ENCODE results near the gene TAS2R31.
"Not testable (repeated sequence)": the region's sequence is repeated elsewhere in the genome, so short reads cannot be mapped to it uniquely, and the experiment has no call there.

The TAS2R31 gene

GRCh38 chr12:11031307-11031706, at the start of gene TAS2R31:
Gene TAS2R31, minus strand, starts transcription at chr12:11031407. Its CDS starts 72 bp downstream, at chr12:11031335.
- Histone ChIP-seq H3K27me3 (ENCODE audit: control insufficient read depth in 1 of 2, insufficient read depth in 2 of 2, low read length in 2 of 2) (no peaks in the 10 kb centered on the region), H3K9ac (ENCODE audit: low read length) (no peak within 1 kb of the TSS), H3K4me1 (ENCODE audit: insufficient read depth, low read length) (no peaks in the 10 kb centered on the region), H3K4me3 (ENCODE audit: low read depth in 1 of 2, low read length in 2 of 2) (no peak within 1 kb of the TSS), H3K27ac (ENCODE audit: low read depth, low read length) (no peak within 1 kb of the TSS), H3K9me3 (ENCODE audit: low read length) (no peaks in the 10 kb centered on the region), H3K36me3 (ENCODE audit: insufficient read depth, low read length) (no peaks in the 10 kb centered on the region)

GRCh38 chr12:11078246-11078645, 47.0 kb upstream of the TAS2R31 start:
- no peak overlapping the region for H3K9ac ChIP-seq (ENCODE audit: low read length)
- H3K4me3 ChIP-seq (ENCODE audit: low read depth in 1 of 2, low read length in 2 of 2) = no peak overlapping the region
- no peaks in the 10 kb centered on the region for H3K36me3 ChIP-seq (ENCODE audit: insufficient read depth, low read length)
- H3K4me1 ChIP-seq (ENCODE audit: insufficient read depth, low read length) = no peaks in the 10 kb centered on the region
- no peaks in the 10 kb centered on the region for H3K27me3 ChIP-seq (ENCODE audit: control insufficient read depth in 1 of 2, insufficient read depth in 2 of 2, low read length in 2 of 2)
- no peak overlapping the region for H3K27ac ChIP-seq (ENCODE audit: low read depth, low read length)
- no peaks in the 10 kb centered on the region for H3K9me3 ChIP-seq (ENCODE audit: low read length)

- no peak overlapping the region for H3K27ac ChIP-seq (ENCODE audit: low read depth, low read length)
- H3K9me3 ChIP-seq (ENCODE audit: low read length) = no peaks in the 10 kb centered on the region
- H3K9ac ChIP-seq (ENCODE audit: low read length) = no peak overlapping the region
- H3K27me3 ChIP-seq (ENCODE audit: control insufficient read depth in 1 of 2, insufficient read depth in 2 of 2, low read length in 2 of 2) = no peaks in the 10 kb centered on the region
- H3K36me3 ChIP-seq (ENCODE audit: insufficient read depth, low read length) = no peaks in the 10 kb centered on the region
- no peak overlapping the region for H3K4me3 ChIP-seq (ENCODE audit: low read depth in 1 of 2, low read length in 2 of 2)
- no peaks in the 10 kb centered on the region for H3K4me1 ChIP-seq (ENCODE audit: insufficient read depth, low read length)
These were observed 44.4 kb upstream of the TAS2R31 start for GRCh38 chr12:11075642-11076041.

GRCh38 chr12:11071414-11071813, 40.2 kb upstream of the TAS2R31 start:
- no peak overlapping the region for H3K9ac ChIP-seq (ENCODE audit: low read length)
- no peaks in the 10 kb centered on the region for H3K9me3 ChIP-seq (ENCODE audit: low read length)
- H3K27ac ChIP-seq (ENCODE audit: low read depth, low read length) = no peak overlapping the region
- H3K36me3 ChIP-seq (ENCODE audit: insufficient read depth, low read length) = no peaks in the 10 kb centered on the region
- no peaks in the 10 kb centered on the region for H3K27me3 ChIP-seq (ENCODE audit: control insufficient read depth in 1 of 2, insufficient read depth in 2 of 2, low read length in 2 of 2)
- no peaks in the 10 kb centered on the region for H3K4me1 ChIP-seq (ENCODE audit: insufficient read depth, low read length)
- H3K4me3 ChIP-seq (ENCODE audit: low read depth in 1 of 2, low read length in 2 of 2) = no peak overlapping the region

- Histone ChIP-seq H3K27ac (ENCODE audit: low read depth, low read length) (no peak overlapping the region), H3K4me3 (ENCODE audit: low read depth in 1 of 2, low read length in 2 of 2) (no peak overlapping the region), H3K9me3 (ENCODE audit: low read length) (no peaks in the 10 kb centered on the region), H3K36me3 (ENCODE audit: insufficient read depth, low read length) (no peaks in the 10 kb centered on the region), H3K9ac (ENCODE audit: low read length) (no peak overlapping the region), H3K27me3 (ENCODE audit: control insufficient read depth in 1 of 2, insufficient read depth in 2 of 2, low read length in 2 of 2) (no peaks in the 10 kb centered on the region), H3K4me1 (ENCODE audit: insufficient read depth, low read length) (no peaks in the 10 kb centered on the region)
These were observed 39.8 kb upstream of the TAS2R31 start for GRCh38 chr12:11070999-11071398.

- Histone ChIP-seq H3K27me3 (ENCODE audit: control insufficient read depth in 1 of 2, insufficient read depth in 2 of 2, low read length in 2 of 2) (no peaks in the 10 kb centered on the region), H3K9me3 (ENCODE audit: low read length) (no peaks in the 10 kb centered on the region), H3K4me1 (ENCODE audit: insufficient read depth, low read length) (no peaks in the 10 kb centered on the region), H3K4me3 (ENCODE audit: low read depth in 1 of 2, low read length in 2 of 2) (no peak overlapping the region), H3K27ac (ENCODE audit: low read depth, low read length) (no peak overlapping the region), H3K36me3 (ENCODE audit: insufficient read depth, low read length) (no peaks in the 10 kb centered on the region), H3K9ac (ENCODE audit: low read length) (no peak overlapping the region)
These were observed 38.7 kb upstream of the TAS2R31 start for GRCh38 chr12:11069854-11070365.

GRCh38 chr12:11067514-11067913, 36.3 kb upstream of the TAS2R31 start:
- Histone ChIP-seq H3K4me1 (ENCODE audit: insufficient read depth, low read length) (no peaks in the 10 kb centered on the region), H3K36me3 (ENCODE audit: insufficient read depth, low read length) (no peaks in the 10 kb centered on the region), H3K27ac (ENCODE audit: low read depth, low read length) (no peak overlapping the region), H3K4me3 (ENCODE audit: low read depth in 1 of 2, low read length in 2 of 2) (no peak overlapping the region), H3K9ac (ENCODE audit: low read length) (no peak overlapping the region), H3K9me3 (ENCODE audit: low read length) (no peaks in the 10 kb centered on the region), H3K27me3 (ENCODE audit: control insufficient read depth in 1 of 2, insufficient read depth in 2 of 2, low read length in 2 of 2) (no peaks in the 10 kb centered on the region)

GRCh38 chr12:11062194-11062593, 31.0 kb upstream of the TAS2R31 start, which contains the start of gene TAS2R46:
Gene TAS2R46, minus strand, starts transcription at chr12:11062294. Its CDS starts 0 bp downstream, at chr12:11062294.
- not testable (repeated sequence) for H3K9ac ChIP-seq (ENCODE audit: low read length); H3K9me3 ChIP-seq (ENCODE audit: low read length); H3K27me3 ChIP-seq (ENCODE audit: control insufficient read depth in 1 of 2, insufficient read depth in 2 of 2, low read length in 2 of 2); H3K27ac ChIP-seq (ENCODE audit: low read depth, low read length); H3K36me3 ChIP-seq (ENCODE audit: insufficient read depth, low read length); H3K4me1 ChIP-seq (ENCODE audit: insufficient read depth, low read length); H3K4me3 ChIP-seq (ENCODE audit: low read depth in 1 of 2, low read length in 2 of 2)

GRCh38 chr12:11059784-11060183, 28.6 kb upstream of the TAS2R31 start:
- H3K27me3 ChIP-seq (ENCODE audit: control insufficient read depth in 1 of 2, insufficient read depth in 2 of 2, low read length in 2 of 2) = no peaks in the 10 kb centered on the region
- no peak overlapping the region for H3K27ac ChIP-seq (ENCODE audit: low read depth, low read length)
- no peaks in the 10 kb centered on the region for H3K4me1 ChIP-seq (ENCODE audit: insufficient read depth, low read length)
- H3K36me3 ChIP-seq (ENCODE audit: insufficient read depth, low read length) = no peaks in the 10 kb centered on the region
- no peak overlapping the region for H3K9ac ChIP-seq (ENCODE audit: low read length)
- no peak overlapping the region for H3K4me3 ChIP-seq (ENCODE audit: low read depth in 1 of 2, low read length in 2 of 2)
- no peaks in the 10 kb centered on the region for H3K9me3 ChIP-seq (ENCODE audit: low read length)

GRCh38 chr12:11059041-11059440, 27.8 kb upstream of the TAS2R31 start:
- no peaks in the 10 kb centered on the region for H3K27me3 ChIP-seq (ENCODE audit: control insufficient read depth in 1 of 2, insufficient read depth in 2 of 2, low read length in 2 of 2)
- no peak overlapping the region for H3K4me3 ChIP-seq (ENCODE audit: low read depth in 1 of 2, low read length in 2 of 2)
- no peak overlapping the region for H3K9ac ChIP-seq (ENCODE audit: low read length)
- H3K36me3 ChIP-seq (ENCODE audit: insufficient read depth, low read length) = no peaks in the 10 kb centered on the region
- H3K27ac ChIP-seq (ENCODE audit: low read depth, low read length) = no peak overlapping the region
- no peaks in the 10 kb centered on the region for H3K4me1 ChIP-seq (ENCODE audit: insufficient read depth, low read length)
- H3K9me3 ChIP-seq (ENCODE audit: low read length) = no peaks in the 10 kb centered on the region

- no peaks in the 10 kb centered on the region for H3K9me3 ChIP-seq (ENCODE audit: low read length)
- no peaks in the 10 kb centered on the region for H3K27me3 ChIP-seq (ENCODE audit: control insufficient read depth in 1 of 2, insufficient read depth in 2 of 2, low read length in 2 of 2)
- no peaks in the 10 kb centered on the region for H3K4me1 ChIP-seq (ENCODE audit: insufficient read depth, low read length)
- no peak overlapping the region for H3K27ac ChIP-seq (ENCODE audit: low read depth, low read length)
- H3K9ac ChIP-seq (ENCODE audit: low read length) = no peak overlapping the region
- H3K36me3 ChIP-seq (ENCODE audit: insufficient read depth, low read length) = no peaks in the 10 kb centered on the region
- no peak overlapping the region for H3K4me3 ChIP-seq (ENCODE audit: low read depth in 1 of 2, low read length in 2 of 2)
These were observed 24.1 kb upstream of the TAS2R31 start for GRCh38 chr12:11055306-11055705.

- not testable (repeated sequence) for H3K4me3 ChIP-seq (ENCODE audit: low read depth in 1 of 2, low read length in 2 of 2); H3K4me1 ChIP-seq (ENCODE audit: insufficient read depth, low read length); H3K9me3 ChIP-seq (ENCODE audit: low read length); H3K36me3 ChIP-seq (ENCODE audit: insufficient read depth, low read length); H3K27me3 ChIP-seq (ENCODE audit: control insufficient read depth in 1 of 2, insufficient read depth in 2 of 2, low read length in 2 of 2); H3K9ac ChIP-seq (ENCODE audit: low read length); H3K27ac ChIP-seq (ENCODE audit: low read depth, low read length)
These were observed 18.8 kb upstream of the TAS2R31 start for GRCh38 chr12:11049806-11050531.

All from muscle layer of colon (tissue), 2 donors.